ENCODE data around the gene PDYN.

GRCh38 chr20:2037296-2037914, 43.5 kb upstream of the PDYN start:
- no peak for TF ChIP-seq CTCF (IDR thresholded peaks at IDR 0.05; ENCODE audit: low read depth, low read length, poor library complexity, severe bottlenecking)
- TF ChIP-seq EZH2phosphoT487 (IDR thresholded peaks at IDR 0.05; ENCODE audit: borderline replicate concordance, low read length), result no peak
